Brain pericyte (primary cell): ENCODE measurements around the gene EIF3B.
"Not testable (repeated sequence)": the region's sequence is repeated elsewhere in the genome, so short reads cannot be mapped to it uniquely, and the experiment has no call there.

Source experiments
- DNase-seq: peaks from one replicate; pipeline ENCODE4 v3.0.0-alpha.2; 2012; ENCODE audit warnings: low read depth, low spot score

EIF3B gene

DNA sequence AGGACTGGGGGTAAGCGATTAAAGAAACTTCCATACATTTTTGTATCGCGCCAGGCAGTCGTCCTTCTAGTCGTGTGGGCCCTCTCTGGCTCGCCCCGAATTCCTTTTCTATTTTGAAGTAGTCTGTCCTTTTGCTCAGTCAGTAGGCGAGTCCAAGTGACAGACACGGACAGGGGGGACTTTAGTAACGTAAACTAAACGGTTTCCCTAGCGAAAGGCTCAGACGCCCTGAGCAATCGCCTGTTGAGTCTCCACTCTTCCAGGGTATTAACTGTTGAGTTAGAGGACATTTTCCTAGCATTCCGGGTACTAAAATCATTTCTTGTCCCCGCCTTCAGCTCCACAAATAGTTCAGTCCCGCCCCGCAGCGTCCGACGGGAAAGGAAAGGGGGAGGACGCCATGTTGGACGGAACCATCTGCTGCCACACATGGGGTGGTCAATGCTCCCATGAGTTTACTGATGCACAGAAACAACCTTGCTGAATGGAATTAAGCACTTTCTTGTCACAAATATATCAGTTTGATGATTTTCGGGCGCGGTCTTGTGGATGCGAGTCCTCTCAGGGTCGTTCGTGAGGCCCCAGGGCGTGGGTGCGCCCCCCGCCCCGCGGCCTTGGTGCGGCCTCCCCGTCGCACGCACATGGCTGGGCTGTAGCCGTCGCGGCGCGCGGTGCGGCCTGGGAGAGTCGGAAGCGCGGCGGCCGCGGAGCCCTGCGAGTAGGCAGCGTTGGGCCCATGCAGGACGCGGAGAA is at the start of gene EIF3B:
TSS of gene EIF3B (plus strand) at position 642 of the 753 bp plus-strand sequence. CDS start at position 737, 95 bp downstream.
- DNase-seq, result peak; percentile 93

DNA sequence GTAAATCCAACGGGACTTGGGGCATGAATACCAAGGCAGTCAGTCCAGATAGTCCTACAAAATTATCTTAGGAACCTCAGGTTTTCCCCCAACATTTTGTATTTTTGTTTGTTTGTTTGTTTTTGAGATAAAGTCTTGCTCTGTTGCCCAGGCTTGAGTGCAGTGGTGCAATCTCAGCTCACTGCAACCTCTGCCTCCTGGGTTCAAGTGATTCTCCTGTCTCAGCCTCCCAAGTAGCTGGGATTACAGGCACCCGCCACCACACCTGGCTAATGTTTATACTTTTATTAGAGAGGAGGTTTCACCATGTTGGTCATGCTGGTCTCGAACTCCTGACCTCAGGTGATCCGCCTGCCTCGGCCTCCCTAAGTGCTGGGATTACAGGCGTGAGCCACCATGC is 49.4 kb upstream of the EIF3B start:
- DNase-seq, result not testable (repeated sequence)

DNA sequence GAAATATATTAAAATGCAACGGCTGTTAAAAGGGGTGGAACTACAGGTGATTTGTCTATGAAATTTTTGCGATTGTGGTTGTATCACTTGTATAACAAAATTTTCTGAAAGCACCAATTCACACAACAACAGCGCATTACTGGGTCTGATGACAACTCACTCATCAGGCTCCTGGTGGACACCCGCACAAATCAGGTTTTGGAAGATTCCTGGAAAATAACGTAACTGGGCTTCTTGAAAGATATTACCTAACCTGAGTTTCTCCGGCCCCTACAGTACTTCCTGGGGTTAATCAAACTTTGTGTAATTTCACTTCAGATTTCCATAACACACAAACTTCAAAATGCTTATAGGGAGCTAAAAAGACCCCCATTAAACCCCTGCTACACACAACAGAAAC is 47.9 kb upstream of the EIF3B start:
- DNase-seq, result no peak

DNA sequence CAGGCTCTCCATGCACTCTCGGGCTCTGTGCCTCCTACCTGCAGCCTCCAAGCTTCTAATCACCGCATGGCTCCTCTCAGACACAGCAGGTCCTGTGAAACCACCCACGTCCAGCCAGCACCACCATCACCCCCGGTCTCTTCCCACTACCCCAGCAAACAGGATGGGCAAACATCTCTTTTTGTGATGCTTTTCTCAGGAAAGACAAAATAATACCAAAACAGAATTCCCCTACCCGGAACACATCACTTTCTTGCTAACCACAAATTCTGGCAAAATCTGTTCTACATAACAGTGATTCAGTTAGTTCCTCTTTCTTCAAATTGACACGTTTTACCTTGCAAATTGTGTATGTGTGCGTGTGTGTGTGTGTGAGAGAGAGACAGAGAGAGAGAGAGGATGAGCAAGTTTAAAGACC is 46.9 kb upstream of the EIF3B start:
- no peak for DNase-seq

DNA sequence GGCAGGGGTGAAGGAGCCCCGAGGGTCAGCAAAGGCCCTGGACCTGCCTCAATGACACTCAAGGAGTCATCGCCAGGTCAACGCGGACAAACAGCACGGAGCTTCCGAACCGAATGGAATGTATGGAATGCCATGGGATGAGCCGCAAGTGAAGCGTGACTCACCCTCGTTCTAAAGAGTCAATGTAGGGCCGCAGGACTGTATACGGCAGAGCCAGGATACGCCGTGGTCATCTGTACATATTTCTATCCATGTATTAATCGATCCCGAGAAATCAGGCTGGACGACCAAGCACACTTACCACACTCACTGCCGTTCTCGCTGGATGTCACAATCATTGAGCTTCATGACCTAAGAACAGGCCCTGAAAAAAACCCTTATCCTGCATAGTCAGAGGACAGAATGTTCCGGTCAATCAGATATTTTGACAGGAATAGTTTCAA is 44.7 kb upstream of the EIF3B start:
- DNase-seq, result no peak

DNA sequence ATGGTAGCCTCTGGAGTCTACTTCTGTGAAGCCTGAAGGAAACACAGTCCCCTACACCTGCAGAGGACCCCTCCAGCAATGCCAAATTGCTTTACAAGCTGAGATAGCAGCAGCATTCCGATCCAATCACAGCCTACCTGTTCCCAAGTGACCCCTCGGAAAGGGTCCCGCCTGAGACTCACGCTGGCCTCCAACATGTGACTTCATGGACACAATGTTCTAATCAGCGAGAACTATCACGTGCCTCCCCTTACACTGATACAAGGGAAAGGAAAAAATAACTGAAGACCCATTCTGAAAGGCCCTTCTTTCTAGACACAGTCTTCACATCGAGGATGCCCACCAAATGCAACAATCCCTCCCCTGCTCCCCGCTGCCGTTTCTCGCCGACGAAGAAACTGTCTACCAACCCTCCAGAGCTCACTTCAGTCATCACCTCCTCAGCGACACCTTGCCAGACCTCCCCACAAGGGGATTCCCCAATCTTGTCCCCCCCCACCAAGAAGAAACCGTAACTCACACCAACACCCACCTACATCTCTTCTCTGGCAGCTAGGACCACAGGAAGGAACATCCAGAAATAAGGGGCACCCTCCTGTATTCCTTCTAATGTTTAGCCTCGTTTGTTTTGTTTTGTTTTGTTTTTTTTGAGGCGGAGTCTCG is 42.2 kb upstream of the EIF3B start:
- no peak for DNase-seq

DNA sequence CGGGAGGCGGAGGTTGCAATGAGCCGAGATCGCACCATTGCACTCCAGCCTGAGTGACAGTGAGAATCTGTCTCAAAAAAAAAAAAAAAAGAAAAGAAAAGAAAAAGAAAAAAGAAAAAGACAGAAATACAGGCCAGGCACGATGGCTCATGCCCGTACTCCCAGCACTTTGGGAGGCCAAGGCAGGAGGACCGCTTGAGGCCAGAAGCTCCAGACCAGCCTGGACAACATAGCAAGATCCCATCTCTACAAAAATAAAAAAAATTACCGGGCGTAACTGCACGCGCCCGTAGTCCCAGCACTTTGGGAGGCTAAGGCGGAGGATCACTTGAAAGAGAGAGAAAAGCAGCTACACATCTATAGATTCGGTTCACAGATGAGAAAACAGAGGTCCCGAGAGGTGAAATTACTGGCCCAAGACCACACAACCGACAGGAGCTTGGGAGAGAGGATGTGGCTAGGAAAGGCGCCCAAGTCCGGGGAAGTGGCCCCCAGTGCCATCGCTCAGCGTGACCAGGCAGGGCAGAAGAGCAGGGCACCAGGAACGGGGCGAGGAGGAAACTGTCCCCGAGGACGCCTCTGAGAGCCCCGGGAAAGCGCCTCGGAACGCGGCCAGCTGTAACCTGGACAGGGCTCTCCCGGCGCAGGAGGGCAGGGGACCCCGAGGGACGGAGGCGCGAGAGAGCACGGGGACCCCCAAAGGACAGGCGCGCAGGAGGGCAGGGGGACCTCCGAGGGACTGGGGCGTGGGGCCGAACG is 41.0 kb upstream of the EIF3B start:
- DNase-seq, result no peak

DNA sequence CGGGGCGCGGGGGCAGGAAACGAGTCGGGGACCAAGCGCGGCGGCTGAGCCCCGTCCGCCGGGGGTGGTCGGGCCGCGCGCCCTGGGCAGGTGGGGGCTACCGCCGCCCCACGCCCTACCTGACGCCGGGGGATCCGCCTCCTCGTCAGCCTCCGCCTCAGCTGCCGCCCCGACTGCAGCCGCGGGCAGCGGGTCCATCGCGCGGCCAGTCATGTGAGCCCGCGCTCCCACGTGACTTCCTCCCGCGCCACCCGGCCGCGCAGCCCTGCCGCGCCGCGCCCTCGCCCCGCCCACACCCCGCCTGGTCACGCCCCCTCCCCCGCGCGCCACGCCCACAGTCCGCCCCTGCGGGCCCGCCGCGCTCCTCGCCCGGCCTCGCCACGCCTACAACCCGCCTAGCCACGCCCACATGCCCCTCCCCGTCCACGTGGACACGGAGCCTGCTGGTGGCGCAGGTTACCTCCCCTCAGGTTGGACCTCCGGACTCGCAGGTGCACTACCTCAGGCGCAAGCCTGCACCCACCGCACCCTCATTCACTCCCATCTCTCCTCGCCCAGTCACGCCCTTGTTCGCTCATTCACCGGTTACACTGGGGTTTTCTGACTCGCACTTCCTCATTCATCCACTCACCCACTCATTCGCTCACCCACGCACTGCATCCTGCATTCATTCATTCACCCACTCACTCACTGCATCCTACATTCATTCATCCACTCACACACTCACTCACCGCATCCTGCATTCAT is 40.2 kb upstream of the EIF3B start, which contains the start of gene SNX8:
TSS of gene SNX8 (minus strand) at position 233 of the 747 bp plus-strand sequence. CDS start at position 213, 20 bp downstream.
- DNase-seq, result no peak

DNA sequence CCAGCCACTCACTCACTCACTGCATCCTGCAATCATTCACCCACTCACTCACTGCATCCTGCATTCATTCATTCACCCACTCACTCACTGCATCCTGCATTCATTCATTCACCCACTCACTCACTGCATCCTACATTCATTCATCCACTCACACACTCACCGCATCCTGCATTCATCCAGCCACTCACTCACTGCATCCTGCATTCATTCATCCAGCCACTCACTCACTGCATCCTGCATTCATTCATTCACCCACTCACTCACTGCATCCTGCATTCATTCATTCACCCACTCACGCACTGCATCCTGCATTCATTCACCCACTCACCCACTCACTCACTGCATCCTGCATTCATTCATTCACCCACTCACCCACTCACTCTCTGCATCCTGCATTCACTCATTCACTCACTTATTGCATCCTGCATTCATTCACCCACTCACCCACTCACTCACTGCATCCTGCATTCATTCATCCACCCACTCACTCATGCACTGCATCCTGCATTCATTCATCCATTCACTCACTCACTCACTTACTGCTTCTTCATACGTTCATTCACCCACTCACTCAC is 39.6 kb upstream of the EIF3B start:
- not testable (repeated sequence) for DNase-seq

DNA sequence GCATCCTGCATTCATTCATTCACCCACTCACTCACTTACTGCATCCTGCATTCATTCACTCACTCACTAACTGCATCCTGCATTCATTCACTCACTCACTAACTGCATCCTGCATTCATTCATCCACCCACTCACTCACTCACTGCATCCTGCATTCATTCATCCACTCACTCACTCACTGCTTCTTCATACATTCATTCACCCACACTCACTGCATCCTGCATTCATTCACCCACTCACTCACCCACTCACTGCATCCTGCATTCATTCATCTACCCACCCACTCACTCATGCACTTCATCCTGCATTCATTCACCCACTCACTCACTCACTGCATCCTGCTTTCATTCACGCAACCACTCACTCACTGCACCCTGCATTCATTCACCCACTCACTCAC is 38.8 kb upstream of the EIF3B start:
- no peak for DNase-seq

DNA sequence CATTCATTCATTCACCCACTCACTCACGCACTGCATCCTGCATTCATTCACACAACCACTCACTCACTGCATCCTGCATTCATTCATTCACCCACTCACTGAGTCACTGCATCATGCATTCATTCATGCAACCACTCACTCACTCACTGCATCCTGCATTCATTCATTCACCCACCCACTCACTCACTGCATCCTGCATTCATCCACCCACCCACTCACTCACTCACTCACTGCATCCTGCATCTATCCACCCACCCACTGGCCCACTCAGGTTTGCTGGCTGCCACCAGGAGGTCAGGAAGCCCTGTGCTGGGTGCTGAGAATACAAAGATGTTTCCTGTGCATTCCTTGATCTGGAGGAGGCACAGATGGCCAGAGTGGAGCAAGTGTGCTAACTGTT is 38.0 kb upstream of the EIF3B start:
- no peak for DNase-seq

DNA sequence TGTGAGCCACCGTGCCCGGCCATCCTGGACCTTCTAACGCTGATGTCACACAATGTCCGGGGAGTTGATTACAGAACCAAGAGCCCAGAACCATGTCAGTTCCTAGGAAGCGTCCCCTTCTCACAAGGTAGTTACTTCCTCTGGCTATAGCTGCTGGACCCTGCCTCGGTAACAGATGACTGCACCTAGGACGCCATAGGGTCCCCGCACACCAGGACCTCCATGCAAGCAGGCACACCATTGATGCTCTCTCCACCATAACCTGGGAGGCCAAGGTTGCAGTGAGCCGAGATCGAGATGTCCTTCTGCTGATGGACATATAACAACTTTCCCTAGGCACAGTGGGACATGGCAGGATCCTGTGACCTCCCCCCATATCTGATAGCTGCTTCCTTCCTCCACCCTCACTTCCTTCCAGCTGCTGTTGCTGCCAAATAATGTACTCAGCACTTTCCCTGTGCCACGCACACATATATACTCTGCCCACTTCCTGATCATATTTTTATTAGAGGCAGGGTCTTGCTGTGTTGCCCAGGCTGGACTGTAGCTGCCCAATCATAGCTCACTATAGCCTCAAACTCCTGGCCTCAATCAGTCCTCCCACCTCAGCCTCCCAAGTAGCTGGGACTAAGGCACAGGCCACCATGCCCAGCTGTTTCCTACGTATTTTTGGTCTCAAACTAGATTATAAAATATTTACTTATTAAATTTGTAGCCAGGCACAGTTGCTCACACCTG is 36.9 kb upstream of the EIF3B start:
- DNase-seq, result no peak

DNA sequence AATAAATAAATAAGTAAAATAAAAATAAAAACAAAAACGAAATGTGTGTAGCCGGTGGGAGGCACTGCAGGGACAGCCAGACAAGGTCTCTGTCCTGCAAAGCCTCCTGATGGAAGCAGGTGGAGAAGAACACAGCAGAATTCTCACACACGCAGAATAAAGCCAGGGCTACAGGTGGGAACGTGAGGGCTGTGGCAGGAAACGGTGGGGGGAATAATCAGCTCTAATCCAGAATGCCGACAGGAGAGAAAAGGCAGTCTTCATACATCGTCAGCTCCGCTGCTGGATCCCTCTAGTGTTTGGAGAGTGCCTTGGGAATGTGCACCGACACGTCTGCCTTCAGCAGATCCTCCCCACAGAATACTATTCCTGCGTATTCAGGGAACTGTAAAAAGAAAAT is 33.6 kb upstream of the EIF3B start:
- DNase-seq, result no peak

DNA sequence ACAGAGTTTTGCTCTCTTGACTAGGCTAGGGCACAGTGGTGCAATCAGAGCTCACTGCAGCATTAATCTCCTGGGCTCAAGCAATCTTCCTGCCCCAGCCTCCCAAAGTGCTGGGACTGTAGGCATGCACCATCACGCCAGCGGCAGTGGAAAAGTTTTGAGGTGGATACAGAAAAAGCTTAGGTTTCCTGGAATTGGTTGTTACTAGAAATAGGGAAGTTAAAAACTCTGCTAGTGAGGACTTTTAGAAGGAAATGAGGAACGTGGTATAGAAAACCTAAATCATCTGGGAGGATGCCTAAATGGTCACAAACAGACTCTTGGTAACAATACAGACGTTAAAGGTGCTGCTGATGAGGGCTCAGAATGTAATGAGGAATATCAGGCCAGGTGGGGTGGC is 29.5 kb upstream of the EIF3B start:
- no peak for DNase-seq

DNA sequence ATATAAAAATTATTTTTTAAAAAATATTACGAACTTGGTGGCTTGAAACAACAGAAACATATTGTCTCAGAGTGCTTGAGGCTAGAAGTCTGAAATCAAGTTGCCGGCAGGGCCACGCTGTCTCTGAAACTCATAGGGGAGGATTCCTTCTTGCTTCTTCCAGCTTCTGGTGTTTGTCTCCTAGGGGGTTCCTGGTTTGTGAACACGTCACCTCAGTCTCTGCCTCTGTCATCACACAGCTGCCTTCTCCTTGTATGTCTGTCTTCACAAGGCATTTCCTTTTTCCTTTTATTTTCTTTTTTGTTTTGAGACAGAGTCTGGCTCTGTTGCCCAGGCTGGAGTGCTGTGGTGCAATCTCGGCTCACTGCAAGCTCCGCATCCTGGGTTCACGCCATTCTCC is 27.7 kb upstream of the EIF3B start:
- DNase-seq, result no peak

DNA sequence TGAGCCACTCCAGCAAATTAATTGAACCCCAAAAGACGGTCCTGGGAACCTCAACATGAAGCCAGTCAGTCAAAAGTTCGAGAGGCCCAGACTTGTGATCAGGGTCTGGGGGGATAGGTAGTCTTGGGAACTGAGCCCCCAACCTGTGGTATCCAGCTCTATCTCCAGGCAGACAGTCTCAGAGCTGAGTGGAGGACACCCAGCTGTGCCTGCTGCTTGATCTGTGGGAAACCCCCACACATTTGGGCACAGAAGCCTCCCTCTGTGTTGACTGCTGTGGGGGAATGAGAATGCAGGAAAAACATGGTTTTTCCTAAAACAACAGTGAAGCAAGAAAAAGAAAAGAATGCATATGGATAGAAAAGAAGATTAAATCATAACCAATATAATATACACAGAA is 24.1 kb upstream of the EIF3B start:
- no peak for DNase-seq

DNA sequence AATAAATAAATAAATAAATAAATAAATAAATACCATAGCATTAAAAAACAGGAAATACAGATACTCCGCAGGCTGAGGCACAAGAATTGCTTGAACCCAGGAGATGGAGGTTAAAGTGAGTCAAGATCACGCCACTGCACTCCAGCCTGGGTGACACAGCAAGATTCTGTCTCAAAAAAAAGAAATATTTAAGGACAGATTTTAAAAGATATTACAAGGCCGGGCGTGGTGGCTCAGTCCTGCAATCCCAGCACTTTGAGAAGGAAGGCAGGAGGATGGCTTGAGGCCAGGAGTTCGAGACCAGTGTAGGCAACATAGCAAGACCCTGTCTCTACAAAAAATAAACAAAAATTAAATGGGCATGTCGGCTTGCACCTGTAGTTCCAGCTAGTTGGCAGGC is 22.9 kb upstream of the EIF3B start:
- DNase-seq, result no peak

DNA sequence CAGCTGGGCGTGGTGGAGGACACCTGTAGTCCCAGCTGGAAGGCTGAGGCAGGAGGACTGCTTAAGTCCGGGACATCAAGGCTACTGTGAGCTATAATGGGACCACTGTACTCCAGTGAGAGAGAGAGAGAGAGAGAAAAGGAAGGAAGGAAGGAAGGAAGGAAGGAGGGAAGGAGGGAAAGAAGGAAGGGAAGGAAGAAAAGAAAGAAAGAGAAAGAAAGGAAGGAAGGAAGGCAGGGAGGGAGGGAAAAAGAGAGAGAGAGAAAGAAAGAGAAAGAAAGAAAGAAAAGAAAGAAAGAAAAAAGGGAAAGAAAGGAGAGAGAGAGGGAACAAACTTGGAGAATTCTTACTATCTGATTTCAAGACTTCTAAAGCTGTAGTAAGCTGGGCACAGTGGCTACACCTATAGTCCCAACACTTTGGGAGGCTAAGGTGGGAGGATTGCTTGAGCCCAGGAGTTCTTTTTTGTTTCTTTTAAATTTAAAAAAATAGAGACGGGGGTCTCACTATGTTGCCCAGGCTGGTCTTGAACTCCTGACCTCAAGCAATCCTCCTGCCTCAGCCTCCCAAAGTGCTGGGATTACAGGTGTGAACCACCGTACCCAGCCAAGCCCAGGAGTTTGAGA is 21.9 kb upstream of the EIF3B start:
- DNase-seq, result not testable (repeated sequence)

DNA sequence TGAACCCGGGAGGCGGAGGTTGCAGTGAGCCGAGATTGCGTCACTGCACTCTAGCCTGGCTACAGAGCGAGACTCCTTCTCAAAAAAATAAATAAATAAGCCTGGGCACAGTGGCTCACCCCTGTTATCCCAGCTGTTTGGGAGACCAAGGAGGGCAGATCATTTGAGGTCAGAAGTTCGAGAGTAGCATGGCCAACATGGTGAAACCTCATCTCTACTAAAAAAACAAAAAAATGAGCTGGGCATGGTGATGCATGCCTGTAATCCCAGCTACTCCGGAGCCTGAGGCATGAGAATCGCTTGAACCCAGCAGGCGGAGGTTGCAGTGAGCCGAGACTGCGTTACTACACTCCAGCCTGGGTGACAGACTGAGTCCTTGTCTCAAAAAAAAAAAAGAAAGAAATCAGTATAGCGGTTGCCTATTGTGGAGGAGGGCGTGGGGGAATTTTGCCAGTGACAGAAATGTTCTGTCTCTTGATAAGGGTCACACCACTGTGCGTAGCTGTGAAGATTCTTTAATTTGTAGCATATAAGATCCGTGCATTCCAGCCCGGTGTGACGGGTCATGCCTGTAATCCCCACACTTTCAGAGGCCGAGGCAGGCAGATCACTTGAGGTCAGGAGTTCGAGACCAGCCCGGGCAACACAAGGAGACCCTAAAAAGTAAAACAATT is 17.9 kb upstream of the EIF3B start:
- no peak for DNase-seq
